ENCODE measurements around the gene CELF2.
"Not testable (repeated sequence)": the region's sequence is repeated elsewhere in the genome, so short reads cannot be mapped to it uniquely, and the experiment has no call there.

The CELF2 gene

GRCh38 chr10:10995120-10995519, 22.6 kb upstream of the CELF2 start:
- no peak overlapping the region for H3K27ac ChIP-seq (replicated peaks; ENCODE audit: low read length)
- no peaks in the 10 kb centered on the region for H3K79me1 ChIP-seq (ENCODE audit: low read depth, low read length)
- WGBS, 2 donors (ENCODE audit: extremely low coverage in 2 of 2, insufficient read length in 2 of 2, insufficient replicate concordance in 1 of 2) = no CpG with 5 or more reads among the region's 5 CpGs
- no peak overlapping the region for H3K4me3 ChIP-seq (ENCODE audit: low read length in 2 of 2)
- no peak for DNase-seq (ENCODE audit: low spot score)
- H3K18ac ChIP-seq (ENCODE audit: low read length) = no peak overlapping the region
- H3K36me3 ChIP-seq (replicated peaks in 1 of 2; ENCODE audit: control insufficient read depth in 2 of 2, insufficient read depth in 2 of 2, low read length in 2 of 2) = no peaks in the 10 kb centered on the region
- H3K9me3 ChIP-seq (replicated peaks in 1 of 2; ENCODE audit: control insufficient read depth in 2 of 2, insufficient read depth in 1 of 2, low read depth in 1 of 2, low read length in 2 of 2) = peaks cover 0 to 6% of the 10 kb centered on the region in 2 donors
- H3K4me1 ChIP-seq (ENCODE audit: control insufficient read depth in 2 of 2, insufficient read depth in 1 of 2, low read depth in 1 of 2, low read length in 2 of 2) = no peaks in the 10 kb centered on the region
- H3K9ac ChIP-seq (ENCODE audit: low read depth, low read length, poor library complexity) = no peak overlapping the region
- H2AFZ ChIP-seq (ENCODE audit: low read length) = no peak overlapping the region
- H4K8ac ChIP-seq (ENCODE audit: low read depth, low read length) = no peak overlapping the region
- H3K4me2 ChIP-seq (ENCODE audit: insufficient read depth, low read length, poor library complexity, severe bottlenecking) = no peak overlapping the region
- no peak overlapping the region for H3K14ac ChIP-seq (ENCODE audit: low read length)
- H3K27me3 ChIP-seq (ENCODE audit: control insufficient read depth in 3 of 3, insufficient read depth in 3 of 3, low read depth in 1 of 3, low read length in 3 of 3) = no peaks in the 10 kb centered on the region
- no peak overlapping the region for H2BK5ac ChIP-seq (ENCODE audit: low read length)
- no peak overlapping the region for H3K23ac ChIP-seq (ENCODE audit: low read depth, low read length, poor library complexity)
- H2BK120ac ChIP-seq (ENCODE audit: low read depth, low read length) = no peak overlapping the region
- H2AK5ac ChIP-seq (ENCODE audit: low read depth, low read length) = no peak overlapping the region
- no peak overlapping the region for H2BK15ac ChIP-seq (ENCODE audit: low read length)
- H4K91ac ChIP-seq (ENCODE audit: low read depth, low read length, poor library complexity) = no peak overlapping the region
- H3K4ac ChIP-seq (ENCODE audit: low read length) = no peak overlapping the region
- no peak overlapping the region for H2BK12ac ChIP-seq (ENCODE audit: low read length)

DNA sequence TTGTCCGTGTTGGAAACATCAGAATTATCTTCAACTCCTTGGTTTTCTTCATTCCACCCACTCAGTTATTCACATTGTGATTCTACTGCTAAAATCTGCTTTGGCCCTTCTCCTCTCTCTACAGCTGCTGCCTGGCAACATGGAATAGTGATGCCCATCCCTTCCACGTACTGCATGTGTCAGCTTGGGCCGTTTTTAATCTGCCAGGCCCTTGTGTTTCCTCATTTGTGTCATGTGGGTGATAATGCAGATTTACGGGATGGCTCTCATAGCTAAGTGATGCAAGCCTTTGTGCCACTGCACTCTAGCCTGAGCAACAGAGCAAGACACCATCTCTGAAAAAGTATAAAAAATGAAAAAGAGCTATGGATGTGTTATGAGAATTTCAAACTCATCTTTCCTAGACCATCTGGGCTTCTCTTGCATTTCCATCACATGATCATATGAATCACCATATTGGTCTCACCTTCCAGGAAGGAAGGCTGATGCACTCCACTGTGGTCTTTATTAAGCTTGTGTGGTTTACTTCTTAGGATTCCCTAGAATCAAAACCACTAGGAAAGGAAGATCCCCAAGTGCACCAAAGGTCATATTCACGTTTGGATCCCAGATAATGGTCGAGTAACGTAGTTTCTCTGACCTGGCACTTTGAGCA, 20.6 kb upstream of the CELF2 start:
- Histone ChIP-seq H3K27ac (replicated peaks; ENCODE audit: low read length) (no peak overlapping the region), H2BK12ac (ENCODE audit: low read length) (no peak overlapping the region), H2AFZ (ENCODE audit: low read length) (no peak overlapping the region), H3K36me3 (replicated peaks in 1 of 2; ENCODE audit: control insufficient read depth in 2 of 2, insufficient read depth in 2 of 2, low read length in 2 of 2) (no peaks in the 10 kb centered on the region), H3K27me3 (ENCODE audit: control insufficient read depth in 3 of 3, insufficient read depth in 3 of 3, low read depth in 1 of 3, low read length in 3 of 3) (no peaks in the 10 kb centered on the region), H4K91ac (ENCODE audit: low read depth, low read length, poor library complexity) (no peak overlapping the region), H2BK120ac (ENCODE audit: low read depth, low read length) (no peak overlapping the region), H3K9ac (ENCODE audit: low read depth, low read length, poor library complexity) (no peak overlapping the region), H3K4me1 (ENCODE audit: control insufficient read depth in 2 of 2, insufficient read depth in 1 of 2, low read depth in 1 of 2, low read length in 2 of 2) (no peaks in the 10 kb centered on the region), H3K4me2 (ENCODE audit: insufficient read depth, low read length, poor library complexity, severe bottlenecking) (no peak overlapping the region), H3K9me3 (replicated peaks in 1 of 2; ENCODE audit: control insufficient read depth in 2 of 2, insufficient read depth in 1 of 2, low read depth in 1 of 2, low read length in 2 of 2) (peaks cover 0 to 6% of the 10 kb centered on the region in 2 donors), H3K18ac (ENCODE audit: low read length) (no peak overlapping the region), H3K14ac (ENCODE audit: low read length) (no peak overlapping the region), H3K23ac (ENCODE audit: low read depth, low read length, poor library complexity) (no peak overlapping the region), H3K4ac (ENCODE audit: low read length) (no peak overlapping the region), H2BK5ac (ENCODE audit: low read length) (no peak overlapping the region), H2BK15ac (ENCODE audit: low read length) (no peak overlapping the region), H2AK5ac (ENCODE audit: low read depth, low read length) (no peak overlapping the region), H4K8ac (ENCODE audit: low read depth, low read length) (no peak overlapping the region), H3K4me3 (ENCODE audit: low read length in 2 of 2) (no peak overlapping the region), H3K79me1 (ENCODE audit: low read depth, low read length) (no peaks in the 10 kb centered on the region)
- no peak for DNase-seq (ENCODE audit: low spot score)
- no CpG with 5 or more reads among the region's 7 CpGs for WGBS, 2 donors (ENCODE audit: extremely low coverage in 2 of 2, insufficient read length in 2 of 2, insufficient replicate concordance in 1 of 2)

- not testable (repeated sequence) for H3K9me3 ChIP-seq (replicated peaks in 1 of 2; ENCODE audit: control insufficient read depth in 2 of 2, insufficient read depth in 1 of 2, low read depth in 1 of 2, low read length in 2 of 2); H3K79me1 ChIP-seq (ENCODE audit: low read depth, low read length); H2BK5ac ChIP-seq (ENCODE audit: low read length); H3K23ac ChIP-seq (ENCODE audit: low read depth, low read length, poor library complexity); H3K18ac ChIP-seq (ENCODE audit: low read length); H3K4me2 ChIP-seq (ENCODE audit: insufficient read depth, low read length, poor library complexity, severe bottlenecking); H4K91ac ChIP-seq (ENCODE audit: low read depth, low read length, poor library complexity); H3K14ac ChIP-seq (ENCODE audit: low read length); H2BK12ac ChIP-seq (ENCODE audit: low read length); H3K27me3 ChIP-seq (ENCODE audit: control insufficient read depth in 3 of 3, insufficient read depth in 3 of 3, low read depth in 1 of 3, low read length in 3 of 3); H3K4me3 ChIP-seq (ENCODE audit: low read length in 2 of 2); H2BK15ac ChIP-seq (ENCODE audit: low read length); H4K8ac ChIP-seq (ENCODE audit: low read depth, low read length); H2AFZ ChIP-seq (ENCODE audit: low read length); H3K27ac ChIP-seq (replicated peaks; ENCODE audit: low read length); H3K36me3 ChIP-seq (replicated peaks in 1 of 2; ENCODE audit: control insufficient read depth in 2 of 2, insufficient read depth in 2 of 2, low read length in 2 of 2); H3K4ac ChIP-seq (ENCODE audit: low read length); DNase-seq (ENCODE audit: low spot score); H3K9ac ChIP-seq (ENCODE audit: low read depth, low read length, poor library complexity); H2AK5ac ChIP-seq (ENCODE audit: low read depth, low read length); H2BK120ac ChIP-seq (ENCODE audit: low read depth, low read length); H3K4me1 ChIP-seq (ENCODE audit: control insufficient read depth in 2 of 2, insufficient read depth in 1 of 2, low read depth in 1 of 2, low read length in 2 of 2)
- WGBS, 2 donors (ENCODE audit: extremely low coverage in 2 of 2, insufficient read length in 2 of 2, insufficient replicate concordance in 1 of 2) = no CpG with 5 or more reads among the region's 4 CpGs
Observed at GRCh38 chr10:10999501-10999900, 18.2 kb upstream of the CELF2 start.

DNA sequence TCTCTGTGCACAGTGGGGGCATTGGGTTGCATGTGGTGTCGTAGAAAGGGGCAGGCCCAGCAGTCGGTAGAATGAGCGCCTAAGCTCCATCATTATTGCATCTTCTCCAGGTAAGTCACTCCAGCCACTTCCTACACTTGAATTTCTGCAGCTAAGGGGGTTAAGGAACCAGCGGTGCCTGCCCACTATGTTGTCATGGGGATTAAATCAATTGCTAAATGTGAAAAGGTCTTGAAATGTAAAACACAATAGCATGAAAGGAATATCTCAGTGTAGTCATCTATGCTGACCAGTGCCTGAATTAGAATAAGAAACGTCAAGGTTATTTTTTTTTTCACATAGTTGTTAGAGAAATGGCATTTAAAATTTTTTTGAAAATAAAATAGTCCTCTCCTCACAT, 15.2 kb upstream of the CELF2 start:
- DNase-seq (ENCODE audit: low spot score) = no peak
- H3K14ac ChIP-seq (ENCODE audit: low read length) = no peak overlapping the region
- H2AK5ac ChIP-seq (ENCODE audit: low read depth, low read length) = no peak overlapping the region
- no peak overlapping the region for H2BK15ac ChIP-seq (ENCODE audit: low read length)
- H3K79me1 ChIP-seq (ENCODE audit: low read depth, low read length) = no peaks in the 10 kb centered on the region
- H3K4me1 ChIP-seq (ENCODE audit: control insufficient read depth in 2 of 2, insufficient read depth in 1 of 2, low read depth in 1 of 2, low read length in 2 of 2) = peaks cover 10 to 27% of the 10 kb centered on the region in 2 donors
- no peak overlapping the region for H3K4me3 ChIP-seq (ENCODE audit: low read length in 2 of 2)
- H3K18ac ChIP-seq (ENCODE audit: low read length) = no peak overlapping the region
- no peak overlapping the region for H2BK120ac ChIP-seq (ENCODE audit: low read depth, low read length)
- H2BK12ac ChIP-seq (ENCODE audit: low read length) = no peak overlapping the region
- WGBS, 2 donors (ENCODE audit: extremely low coverage in 2 of 2, insufficient read length in 2 of 2, insufficient replicate concordance in 1 of 2) = no CpG with 5 or more reads among the region's 5 CpGs
- H3K9ac ChIP-seq (ENCODE audit: low read depth, low read length, poor library complexity) = no peak overlapping the region
- no peak overlapping the region for H3K4ac ChIP-seq (ENCODE audit: low read length)
- no peaks in the 10 kb centered on the region for H3K27me3 ChIP-seq (ENCODE audit: control insufficient read depth in 3 of 3, insufficient read depth in 3 of 3, low read depth in 1 of 3, low read length in 3 of 3)
- no peaks in the 10 kb centered on the region for H3K36me3 ChIP-seq (replicated peaks in 1 of 2; ENCODE audit: control insufficient read depth in 2 of 2, insufficient read depth in 2 of 2, low read length in 2 of 2)
- H2BK5ac ChIP-seq (ENCODE audit: low read length) = no peak overlapping the region
- H3K9me3 ChIP-seq (replicated peaks in 1 of 2; ENCODE audit: control insufficient read depth in 2 of 2, insufficient read depth in 1 of 2, low read depth in 1 of 2, low read length in 2 of 2) = peaks cover 0 to 3% of the 10 kb centered on the region in 2 donors
- no peak overlapping the region for H2AFZ ChIP-seq (ENCODE audit: low read length)
- no peak overlapping the region for H3K4me2 ChIP-seq (ENCODE audit: insufficient read depth, low read length, poor library complexity, severe bottlenecking)
- no peak overlapping the region for H3K23ac ChIP-seq (ENCODE audit: low read depth, low read length, poor library complexity)
- no peak overlapping the region for H4K91ac ChIP-seq (ENCODE audit: low read depth, low read length, poor library complexity)
- H4K8ac ChIP-seq (ENCODE audit: low read depth, low read length) = no peak overlapping the region
- H3K27ac ChIP-seq (replicated peaks; ENCODE audit: low read length) = no peak overlapping the region
